ENCODE measurements around the gene SH2D1B.
"Not testable (repeated sequence)": the region's sequence is repeated elsewhere in the genome, so short reads cannot be mapped to it uniquely, and the experiment has no call there.

DNA sequence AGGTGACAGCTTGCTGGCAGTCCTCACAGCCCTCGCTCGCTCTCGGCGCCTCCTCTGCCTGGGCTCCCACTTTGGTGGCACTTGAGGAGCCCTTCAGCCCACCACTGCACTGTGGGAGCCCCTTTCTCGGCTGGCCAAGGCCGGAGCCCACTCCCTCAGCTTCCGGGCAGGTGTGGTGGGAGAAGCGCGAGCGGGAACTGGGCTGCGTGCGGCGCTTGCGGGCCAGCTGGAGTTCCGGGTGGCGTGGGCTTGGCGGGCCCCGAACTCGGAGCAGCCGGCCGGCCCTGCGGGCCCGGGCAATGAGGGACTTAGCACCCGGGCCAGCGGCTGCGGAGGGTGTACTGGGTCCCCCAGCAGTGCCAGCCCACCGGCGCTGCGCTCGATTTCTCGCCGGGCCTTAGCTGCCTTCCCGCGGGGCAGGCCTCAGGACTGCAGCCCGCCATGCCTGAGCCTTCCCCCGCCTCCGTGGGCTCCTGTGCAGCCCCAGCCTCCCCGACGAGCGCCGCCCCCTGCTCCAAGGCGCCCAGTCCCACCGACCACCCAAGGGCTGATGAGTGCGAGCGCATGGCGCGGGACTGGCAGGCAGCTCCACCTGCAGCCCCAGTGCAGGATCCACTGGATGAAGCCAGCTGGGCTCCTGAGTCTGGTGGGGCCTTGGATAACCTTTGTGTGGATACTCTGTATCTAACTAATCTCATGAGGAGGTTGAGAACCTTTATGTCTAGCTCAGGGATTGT, 21.2 kb upstream of the SH2D1B start:
- TF ChIP-seq, protein P1, sequence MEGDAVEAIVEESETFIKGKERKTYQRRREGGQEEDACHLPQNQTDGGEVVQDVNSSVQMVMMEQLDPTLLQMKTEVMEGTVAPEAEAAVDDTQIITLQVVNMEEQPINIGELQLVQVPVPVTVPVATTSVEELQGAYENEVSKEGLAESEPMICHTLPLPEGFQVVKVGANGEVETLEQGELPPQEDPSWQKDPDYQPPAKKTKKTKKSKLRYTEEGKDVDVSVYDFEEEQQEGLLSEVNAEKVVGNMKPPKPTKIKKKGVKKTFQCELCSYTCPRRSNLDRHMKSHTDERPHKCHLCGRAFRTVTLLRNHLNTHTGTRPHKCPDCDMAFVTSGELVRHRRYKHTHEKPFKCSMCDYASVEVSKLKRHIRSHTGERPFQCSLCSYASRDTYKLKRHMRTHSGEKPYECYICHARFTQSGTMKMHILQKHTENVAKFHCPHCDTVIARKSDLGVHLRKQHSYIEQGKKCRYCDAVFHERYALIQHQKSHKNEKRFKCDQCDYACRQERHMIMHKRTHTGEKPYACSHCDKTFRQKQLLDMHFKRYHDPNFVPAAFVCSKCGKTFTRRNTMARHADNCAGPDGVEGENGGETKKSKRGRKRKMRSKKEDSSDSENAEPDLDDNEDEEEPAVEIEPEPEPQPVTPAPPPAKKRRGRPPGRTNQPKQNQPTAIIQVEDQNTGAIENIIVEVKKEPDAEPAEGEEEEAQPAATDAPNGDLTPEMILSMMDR (IDR thresholded peaks at IDR 0.05) = not testable (repeated sequence)
- TF ChIP-seq POLR2A, EP300 (IDR thresholded peaks at IDR 0.05): not testable (repeated sequence)
